AG04450 (cell line): ENCODE results near the gene PARP3. TPM values are rescaled to one million over a fixed set of nuclear protein-coding genes. Genes with fewer than 3 reads are reported as not detected.

Experiments
- CTCF ChIA-PET: fragments of 300-600, 350-600 bp; formaldehyde crosslinking; extraction: SDS; loops from one replicate; lab custom pipeline; 2022; ENCODE audit warnings: antibody characterized with exemption, inconsistent platforms; lab: Charles Lee
- POLR2A ChIA-PET: fragments of 350-600 bp; formaldehyde crosslinking; extraction: SDS; loops from one replicate; lab custom pipeline; 2021; ENCODE audit warnings: antibody characterized with exemption, inconsistent platforms; lab: Yijun Ruan, JAX
- DNase-seq: peaks from one replicate; pipeline ENCODE4 v3.0.0-alpha.2; 2011; ENCODE audit warnings: low read depth, low spot score
- H3K27ac ChIP-seq: one replicate; pipeline ENCODE4 v1.5.1; 2012; ENCODE audit warnings: low read depth, low read length, control low read depth
- H3K27me3 ChIP-seq: one replicate; pipeline ENCODE4 v1.6.0; 2012; ENCODE audit warnings: low read length; ENCODE audit not compliant: control insufficient read depth, insufficient read depth
- H3K4me3 ChIP-seq: 2 replicates; pipeline ENCODE4 v1.5.1; 2011; ENCODE audit warnings: mild to moderate bottlenecking, low read depth, low read length, control low read depth
- H3K9me3 ChIP-seq: 2 replicates; pipeline ENCODE4 v1.5.1; 2012; ENCODE audit warnings: low read length; ENCODE audit not compliant: control insufficient read depth, insufficient read depth
- polyA minus RNA-seq: library from RNA; depleted of rRNA, polyadenylated mRNA; stranded (reverse); fragments of >200 nt; gene quantifications from 2 replicates; pipeline ENCODE4 v1.2.3, GENCODE V29; 2011; rRNA and poly(A)+ RNA removed
- polyA plus RNA-seq: library from polyadenylated mRNA; depleted of rRNA; stranded (reverse); fragments of >200 nt; gene quantifications from 2 replicates; pipeline ENCODE4 v1.2.3, GENCODE V29; 2011; rRNA removed
- TF ChIP-seq, protein P1 (sequence below): IDR thresholded peaks from 2 replicates; pipeline ENCODE4 v1.5.1; 2011; ENCODE audit warnings: low read depth, low read length, control low read depth, inconsistent platforms

PARP3 gene
- polyA plus RNA-seq, result 7.5 and 10.4 TPM in 2 replicates
- 5.2 and 7.8 TPM in 2 replicates for polyA minus RNA-seq

DNA sequence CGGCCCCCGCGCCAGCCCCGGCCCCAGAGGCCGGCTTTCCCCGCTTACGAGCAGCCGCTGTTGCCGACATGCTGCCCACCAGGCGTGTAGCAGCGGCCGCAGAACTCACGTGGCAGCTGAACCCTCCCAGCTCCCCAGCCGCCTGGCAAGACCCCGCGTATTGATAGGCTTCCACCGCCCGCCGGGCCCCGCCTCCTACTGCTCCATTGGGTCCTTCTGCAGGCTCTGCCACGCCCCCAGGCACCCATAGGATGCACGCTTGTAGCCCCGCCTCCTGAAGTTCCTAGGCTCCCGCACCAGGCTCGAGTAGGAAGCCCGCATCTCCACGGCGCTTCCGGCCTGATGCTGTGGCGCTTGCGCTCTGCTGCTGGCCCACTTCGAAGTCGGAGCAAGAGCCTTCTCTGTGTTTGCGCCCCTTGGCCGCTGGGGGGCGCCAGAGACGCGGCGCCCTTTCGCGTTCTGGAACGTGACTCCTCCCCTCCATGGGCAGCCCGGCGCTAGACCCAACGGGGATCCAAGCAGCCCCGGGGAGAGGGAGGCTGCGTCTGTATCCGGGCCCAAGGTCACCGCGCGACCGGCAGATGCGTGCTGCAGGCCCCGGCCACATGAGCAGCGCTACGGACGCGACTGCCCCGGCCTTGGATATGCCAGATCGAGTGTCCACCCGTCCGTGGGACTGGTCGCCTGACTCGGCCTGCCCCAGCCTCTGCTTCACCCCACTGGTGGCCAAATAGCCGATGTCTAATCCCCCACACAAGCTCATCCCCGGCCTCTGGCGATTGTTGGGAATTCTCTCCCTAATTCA is at the start of gene PARP3, which contains the start of gene RRP9:
PARP3 (plus strand) TSS at position 566 of the 805 bp plus-strand sequence. CDS start 993 bp downstream, outside the sequence.
RRP9 (minus strand) TSS at position 107 of the 805 bp plus-strand sequence; CDS start at position 70, 37 bp downstream.
- CTCF ChIA-PET, result interaction anchor here (0.5 to 2.5 kb wide), 24 partner anchors 10 to 545 kb away, joined by 3 to 37 read pairs (median 4); partner anchors contain the start of genes ABHD14A, ABHD14B, ACY1 and PCBP4
- Histone ChIP-seq H3K27ac (peak within 1 kb of the TSS; percentile 90), H3K4me3 (peak within 1 kb of the TSS; percentile 88), H3K9me3 (no peaks in the 10 kb centered on the region; the same call in 1 of the 2 replicates), H3K27me3 (no peaks in the 10 kb centered on the region)
- TF ChIP-seq, protein P1, sequence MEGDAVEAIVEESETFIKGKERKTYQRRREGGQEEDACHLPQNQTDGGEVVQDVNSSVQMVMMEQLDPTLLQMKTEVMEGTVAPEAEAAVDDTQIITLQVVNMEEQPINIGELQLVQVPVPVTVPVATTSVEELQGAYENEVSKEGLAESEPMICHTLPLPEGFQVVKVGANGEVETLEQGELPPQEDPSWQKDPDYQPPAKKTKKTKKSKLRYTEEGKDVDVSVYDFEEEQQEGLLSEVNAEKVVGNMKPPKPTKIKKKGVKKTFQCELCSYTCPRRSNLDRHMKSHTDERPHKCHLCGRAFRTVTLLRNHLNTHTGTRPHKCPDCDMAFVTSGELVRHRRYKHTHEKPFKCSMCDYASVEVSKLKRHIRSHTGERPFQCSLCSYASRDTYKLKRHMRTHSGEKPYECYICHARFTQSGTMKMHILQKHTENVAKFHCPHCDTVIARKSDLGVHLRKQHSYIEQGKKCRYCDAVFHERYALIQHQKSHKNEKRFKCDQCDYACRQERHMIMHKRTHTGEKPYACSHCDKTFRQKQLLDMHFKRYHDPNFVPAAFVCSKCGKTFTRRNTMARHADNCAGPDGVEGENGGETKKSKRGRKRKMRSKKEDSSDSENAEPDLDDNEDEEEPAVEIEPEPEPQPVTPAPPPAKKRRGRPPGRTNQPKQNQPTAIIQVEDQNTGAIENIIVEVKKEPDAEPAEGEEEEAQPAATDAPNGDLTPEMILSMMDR, result peak; percentile 98
- DNase-seq, result peak; percentile 100
- POLR2A ChIA-PET, result interaction anchor here (0.6 to 2.2 kb wide), 8 partner anchors 25 to 556 kb away, joined by 3 to 20 read pairs (median 4); partner anchors contain the start of genes ABHD14B, ACY1, MANF and PCBP4

- CTCF ChIA-PET, result no interaction called here
- POLR2A ChIA-PET, result no interaction called here
- no peak overlapping the region for H3K27ac ChIP-seq
These were observed 47.8 kb upstream of the PARP3 start for GRCh38 chr3:51894391-51894790.

GRCh38 chr3:51894939-51895338 is 47.2 kb upstream of the PARP3 start:
- ChIA-PET POLR2A (no interaction called here), CTCF (no interaction called here)
- peaks cover 6% of the 10 kb centered on the region for H3K27me3 ChIP-seq
- H3K27ac ChIP-seq, result no peak overlapping the region
- no peak for DNase-seq
- no peak overlapping the region for H3K4me3 ChIP-seq
- TF ChIP-seq, protein P1, result no peak
- no peaks in the 10 kb centered on the region for H3K9me3 ChIP-seq

More at GRCh38 chr3:51894391-51894790, 47.8 kb upstream of the PARP3 start:
- DNase-seq, result no peak
- Histone ChIP-seq H3K27me3 (peaks cover 6% of the 10 kb centered on the region), H3K4me3 (no peak overlapping the region), H3K9me3 (no peaks in the 10 kb centered on the region)
- TF ChIP-seq, protein P1, result no peak

DNA sequence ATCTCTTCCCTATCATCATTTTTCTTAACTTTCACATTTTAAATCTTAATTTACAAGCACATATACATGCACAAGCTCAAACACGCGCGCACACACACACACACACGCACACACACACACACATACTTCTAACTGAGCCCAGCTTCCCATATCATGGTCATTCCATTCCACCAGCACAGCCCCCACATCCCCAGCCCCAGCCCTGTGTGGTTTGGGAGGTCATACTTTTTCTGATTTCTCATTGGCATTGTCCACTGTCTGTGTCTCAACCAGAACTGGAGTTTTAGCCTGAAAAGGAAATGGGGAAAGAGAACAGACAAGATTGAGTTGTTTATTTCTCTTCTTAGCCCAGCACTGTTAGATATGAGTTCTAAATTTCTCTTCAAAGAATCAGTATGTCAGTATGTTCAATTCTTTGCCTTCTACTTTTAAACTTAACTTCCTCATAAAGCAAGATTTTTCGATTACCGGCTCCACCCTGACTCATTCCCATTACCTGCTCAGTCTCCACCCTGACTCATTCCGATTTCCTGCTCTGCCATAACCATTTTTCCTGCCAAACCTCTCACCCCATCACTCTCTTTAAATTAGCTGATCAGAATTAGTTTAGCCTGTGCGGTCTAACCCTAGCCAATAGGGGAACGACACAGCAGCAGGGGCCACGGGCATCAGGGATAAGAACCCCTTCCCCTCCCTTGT is 45.4 kb upstream of the PARP3 start:
- CTCF ChIA-PET, result no interaction called here
- no peak for DNase-seq
- POLR2A ChIA-PET, result no interaction called here
- TF ChIP-seq, protein P1, result no peak
- peaks cover 6% of the 10 kb centered on the region for H3K27me3 ChIP-seq
- H3K4me3 ChIP-seq, result no peak overlapping the region
- H3K9me3 ChIP-seq, result no peaks in the 10 kb centered on the region
- no peak overlapping the region for H3K27ac ChIP-seq
